ENCODE results near the gene CABP5. TPM values are rescaled to one million over a fixed set of nuclear protein-coding genes. Genes with fewer than 3 reads are reported as not detected.

The CABP5 gene
- total RNA-seq, 1 donor from 2014 or later, result not detected

DNA sequence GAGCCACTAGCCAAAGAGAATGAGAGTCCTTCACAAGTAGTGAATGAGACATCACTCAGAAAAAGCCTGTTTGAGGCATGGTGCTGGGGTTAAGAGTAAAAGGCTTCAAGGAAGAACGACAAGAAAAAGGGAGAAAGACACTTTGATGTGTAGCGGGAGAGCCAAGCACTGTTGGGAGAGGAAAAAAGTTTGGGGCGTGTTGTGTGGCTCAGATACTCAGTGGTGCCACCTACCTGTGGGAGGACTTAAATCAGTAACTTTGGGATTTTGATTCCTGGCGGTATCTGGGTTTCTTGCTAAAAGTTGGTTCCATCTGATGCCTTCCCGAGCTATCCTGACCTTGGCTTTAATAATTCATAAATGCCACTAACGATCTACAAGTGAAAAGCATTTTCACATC is 37.1 kb downstream of the CABP5 start:
- H3K36me3 Mint-ChIP-seq, result no peaks in the 10 kb centered on the region
- H3K27me3 Mint-ChIP-seq, result peaks cover 3% of the 10 kb centered on the region
- TF ChIP-seq, protein P1, sequence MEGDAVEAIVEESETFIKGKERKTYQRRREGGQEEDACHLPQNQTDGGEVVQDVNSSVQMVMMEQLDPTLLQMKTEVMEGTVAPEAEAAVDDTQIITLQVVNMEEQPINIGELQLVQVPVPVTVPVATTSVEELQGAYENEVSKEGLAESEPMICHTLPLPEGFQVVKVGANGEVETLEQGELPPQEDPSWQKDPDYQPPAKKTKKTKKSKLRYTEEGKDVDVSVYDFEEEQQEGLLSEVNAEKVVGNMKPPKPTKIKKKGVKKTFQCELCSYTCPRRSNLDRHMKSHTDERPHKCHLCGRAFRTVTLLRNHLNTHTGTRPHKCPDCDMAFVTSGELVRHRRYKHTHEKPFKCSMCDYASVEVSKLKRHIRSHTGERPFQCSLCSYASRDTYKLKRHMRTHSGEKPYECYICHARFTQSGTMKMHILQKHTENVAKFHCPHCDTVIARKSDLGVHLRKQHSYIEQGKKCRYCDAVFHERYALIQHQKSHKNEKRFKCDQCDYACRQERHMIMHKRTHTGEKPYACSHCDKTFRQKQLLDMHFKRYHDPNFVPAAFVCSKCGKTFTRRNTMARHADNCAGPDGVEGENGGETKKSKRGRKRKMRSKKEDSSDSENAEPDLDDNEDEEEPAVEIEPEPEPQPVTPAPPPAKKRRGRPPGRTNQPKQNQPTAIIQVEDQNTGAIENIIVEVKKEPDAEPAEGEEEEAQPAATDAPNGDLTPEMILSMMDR (conservative IDR thresholded peaks at IDR 0.05), result peak; percentile 52
- no peaks in the 10 kb centered on the region for H3K4me1 Mint-ChIP-seq (ENCODE audit: unreplicated experiment)
- peaks cover 5% of the 10 kb centered on the region for H3K9me3 Mint-ChIP-seq
- no peak for DNase-seq (ENCODE audit: extremely low spot score, unreplicated experiment)
- H3K4me3 Mint-ChIP-seq, result no peak overlapping the region
- no peak overlapping the region for H3K27ac Mint-ChIP-seq

DNA sequence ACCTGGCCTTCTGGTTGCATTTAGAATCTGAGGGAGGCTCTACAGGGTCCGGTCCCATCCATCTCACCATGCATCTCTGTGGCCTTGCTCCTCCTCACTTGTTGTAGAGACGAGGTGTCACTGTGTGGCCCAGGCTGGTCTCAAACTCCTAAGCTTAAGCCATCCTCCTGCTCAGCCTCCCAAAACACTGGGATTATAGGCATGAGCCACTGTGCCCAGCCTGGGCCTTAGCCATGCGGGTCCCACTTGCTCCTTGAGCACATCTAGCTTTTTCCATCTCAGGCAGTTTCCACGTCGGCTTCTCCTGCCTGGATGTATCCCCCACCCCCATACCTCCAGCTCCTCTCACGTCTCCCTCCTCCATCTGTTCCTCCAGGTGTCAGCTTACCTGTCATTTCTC is 39.6 kb downstream of the CABP5 start:
- TF ChIP-seq, protein P1 (conservative IDR thresholded peaks at IDR 0.05), result no peak

DNA sequence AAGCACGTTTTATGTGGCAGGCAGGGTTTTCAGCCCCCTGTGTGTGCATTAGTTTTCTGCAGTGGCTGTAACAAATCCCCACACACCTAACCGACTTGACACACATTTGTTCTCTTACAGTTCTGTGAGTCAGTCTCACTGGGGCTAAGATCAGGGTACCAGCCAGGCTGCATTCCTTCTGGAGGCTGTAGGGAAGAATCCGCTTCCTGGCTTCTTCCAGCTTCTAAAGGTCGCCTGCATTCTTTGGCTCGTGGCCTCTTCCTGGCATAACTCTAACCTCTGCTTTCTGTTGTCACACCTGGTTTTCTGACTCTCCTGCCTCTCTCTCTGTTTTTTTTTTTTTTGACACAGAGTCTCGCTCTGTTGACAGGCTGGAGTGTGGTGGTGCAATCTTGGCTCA is 43.0 kb downstream of the CABP5 start:
- Mint-ChIP-seq H3K4me3 (no peak overlapping the region), H3K4me1 (ENCODE audit: unreplicated experiment) (no peaks in the 10 kb centered on the region), H3K36me3 (no peaks in the 10 kb centered on the region), H3K27ac (no peak overlapping the region), H3K9me3 (no peaks in the 10 kb centered on the region), H3K27me3 (peaks cover 13% of the 10 kb centered on the region)
- DNase-seq (ENCODE audit: extremely low spot score, unreplicated experiment), result no peak
- TF ChIP-seq, protein P1 (conservative IDR thresholded peaks at IDR 0.05), result no peak

More for the DNA sequence above, 39.6 kb downstream of the CABP5 start:
- Mint-ChIP-seq H3K27ac (no peak overlapping the region), H3K4me1 (ENCODE audit: unreplicated experiment) (no peaks in the 10 kb centered on the region), H3K27me3 (peaks cover 3% of the 10 kb centered on the region), H3K9me3 (peaks cover 5% of the 10 kb centered on the region), H3K36me3 (no peaks in the 10 kb centered on the region), H3K4me3 (no peak overlapping the region)
- no peak for DNase-seq (ENCODE audit: extremely low spot score, unreplicated experiment)

DNA sequence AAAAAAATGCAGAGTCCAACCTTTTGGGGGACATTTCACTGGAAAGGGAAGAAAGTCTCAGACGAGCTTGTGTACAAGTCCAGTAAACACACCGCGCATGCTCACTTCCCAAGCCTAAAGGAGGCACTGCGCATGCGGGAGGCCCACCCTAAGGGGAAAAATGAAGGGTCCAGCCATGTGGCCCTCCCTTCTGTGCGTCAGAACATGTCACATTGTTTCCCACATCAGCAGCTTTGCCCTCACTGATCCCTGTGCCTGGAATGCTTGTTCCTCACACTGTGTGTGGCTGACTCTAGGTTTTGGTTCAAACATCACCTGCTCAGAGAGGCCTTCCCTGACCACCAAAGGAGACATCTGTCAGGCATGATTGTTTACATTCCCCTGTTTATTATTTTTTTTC is 45.1 kb downstream of the CABP5 start:
- H3K4me1 Mint-ChIP-seq (ENCODE audit: unreplicated experiment), result no peaks in the 10 kb centered on the region
- H3K9me3 Mint-ChIP-seq, result no peaks in the 10 kb centered on the region
- H3K36me3 Mint-ChIP-seq, result no peaks in the 10 kb centered on the region
- TF ChIP-seq, protein P1 (conservative IDR thresholded peaks at IDR 0.05), result no peak
- peaks cover 22% of the 10 kb centered on the region for H3K27me3 Mint-ChIP-seq
- DNase-seq (ENCODE audit: extremely low spot score, unreplicated experiment), result no peak
- H3K27ac Mint-ChIP-seq, result no peak overlapping the region
- H3K4me3 Mint-ChIP-seq, result no peak overlapping the region

DNA sequence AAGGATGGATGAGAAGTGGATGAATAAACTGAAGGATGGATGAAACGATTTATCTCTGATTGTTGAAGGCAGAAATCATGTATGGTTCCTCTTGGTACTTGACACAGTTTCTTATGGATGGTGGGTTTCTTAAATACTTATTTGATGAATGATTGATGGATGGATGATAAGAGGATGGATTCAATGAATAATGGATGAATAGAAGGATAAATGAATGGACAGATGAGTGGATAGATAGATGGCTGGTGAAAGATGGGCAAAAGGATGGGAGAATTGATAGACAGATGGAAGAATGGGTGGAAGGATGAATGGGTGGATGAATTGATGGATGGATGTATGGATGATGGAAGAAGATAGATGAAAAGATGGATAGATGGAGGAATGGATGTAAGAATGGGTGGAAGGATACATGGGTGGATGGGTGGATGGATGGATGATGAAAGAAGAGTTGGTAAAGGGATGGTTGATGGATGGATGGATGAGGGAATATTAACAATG is 47.6 kb downstream of the CABP5 start:
- Mint-ChIP-seq H3K27ac (no peak overlapping the region), H3K27me3 (peaks cover 25% of the 10 kb centered on the region)

More for the DNA sequence above, 47.6 kb downstream of the CABP5 start:
- Mint-ChIP-seq H3K4me3 (no peak overlapping the region), H3K9me3 (no peaks in the 10 kb centered on the region), H3K36me3 (no peaks in the 10 kb centered on the region), H3K4me1 (ENCODE audit: unreplicated experiment) (no peaks in the 10 kb centered on the region)
- DNase-seq (ENCODE audit: extremely low spot score, unreplicated experiment), result no peak
- TF ChIP-seq, protein P1 (conservative IDR thresholded peaks at IDR 0.05), result no peak
